K562 (cell line): ENCODE results near the gene SOX6. TPM values are rescaled to one million over a fixed set of nuclear protein-coding genes. Genes with fewer than 3 reads are reported as not detected.

Experiments
- ATAC-seq: fragments of 200-7000 bp; cut with Tn5 transposase; 3 replicates; pipeline ENCODE4 v1.9.1; 2020; ENCODE audit warnings: moderate library complexity
- BruUV-seq: library from RNA; stranded (reverse); fragments of 400-500 nt; replicated peaks from 2 replicates; lab custom pipeline; 2021; lab: Mats Ljungman, UMichigan
- CTCF ChIA-PET: fragments of 300-600 bp; formaldehyde crosslinking; extraction: SDS; loops from one replicate; lab custom pipeline; 2021; ENCODE audit warnings: low intra/inter-chr PET ratio; lab: Yijun Ruan, JAX
- POLR2A ChIA-PET: fragments of 300-600, 350-650 bp; sonication (Branson Sonifier 250); formaldehyde crosslinking; extraction: SDS; loops from one replicate; lab custom pipeline; 2021; ENCODE audit warnings: antibody characterized with exemption, inconsistent platforms; lab: Yijun Ruan, JAX
- DNase-seq, 4 experiments: peaks; one replicate each; pipeline versions ENCODE4 v3.0.0 to v3.0.0-alpha.2; 2011 to 2018; ENCODE audit warnings: low spot score in 3 of 4, mixed read lengths in 3 of 4; ENCODE audit errors: extremely low read depth in 1 of 4
- FAIRE-seq: peaks from 2 replicates; lab custom pipeline; 2011; peaks lifted over from hg19 to GRCh38; lab: Jason Lieb, UNC
- H2AFZ ChIP-seq: 2 replicates; pipeline ENCODE4 v1.6.0; 2011; ENCODE audit warnings: low read depth, low read length, control low read depth, inconsistent platforms
- H3K27ac ChIP-seq: fragments of 200-600 bp; 3 replicates; pipeline ENCODE4 v1.8.0; 2011; ENCODE audit warnings: low read depth, mild to moderate bottlenecking, control low read depth, inconsistent platforms, low read length, moderate library complexity, mixed read lengths; ENCODE audit errors: extremely low read depth
- H3K27me3 ChIP-seq, 2 experiments: fragments of 300-600 bp in 1 of 2; 2 replicates in 1 of 2; 3 replicates in 1 of 2; pipeline versions ENCODE4 v1.6.0 to v1.8.0; 2011; ENCODE audit warnings: inconsistent platforms in 2 of 2, low read length in 2 of 2, mild to moderate bottlenecking in 1 of 2, mixed read lengths in 1 of 2, moderate library complexity in 1 of 2; ENCODE audit not compliant: control insufficient read depth in 2 of 2, insufficient read depth in 2 of 2
- H3K36me3 ChIP-seq: fragments of 300-600 bp; 3 replicates; pipeline ENCODE4 v1.8.0; 2011; ENCODE audit warnings: mild to moderate bottlenecking, low read length, inconsistent platforms; ENCODE audit not compliant: control insufficient read depth, insufficient read depth
- H3K4me1 ChIP-seq, 2 experiments: fragments of 200-600 bp in 1 of 2; replicated peaks in 1 of 2; 2 replicates in 1 of 2; 3 replicates in 1 of 2; pipeline versions ENCODE4 v1.5.1 to v1.8.0; 2011; ENCODE audit warnings: inconsistent platforms in 2 of 2, low read length in 2 of 2, mild to moderate bottlenecking in 1 of 2, mixed read lengths in 1 of 2, moderate library complexity in 1 of 2; ENCODE audit not compliant: control insufficient read depth in 2 of 2, insufficient read depth in 2 of 2
- H3K4me2 ChIP-seq: 2 replicates; pipeline ENCODE4 v1.6.1; 2011; ENCODE audit warnings: low read length, control low read depth, inconsistent platforms, mixed read lengths; ENCODE audit not compliant: insufficient read depth
- H3K4me3 ChIP-seq: fragments of 200-600 bp; sonication (generic), shearing (Covaris generic); 2 replicates; pipeline ENCODE4 v1.5.1; 2016; ENCODE audit warnings: control low read depth, inconsistent platforms
- H3K79me2 ChIP-seq: fragments of 200-600 bp; 3 replicates; pipeline ENCODE4 v1.8.0; 2011; ENCODE audit warnings: low read length, inconsistent platforms; ENCODE audit not compliant: control insufficient read depth, insufficient read depth
- H3K9ac ChIP-seq, 2 experiments: 2 replicates each; pipeline versions ENCODE4 v1.6.0 to v1.6.1; 2011; ENCODE audit warnings: low read depth in 2 of 2, low read length in 2 of 2, control low read depth in 1 of 2, inconsistent platforms in 1 of 2, mild to moderate bottlenecking in 1 of 2, mixed read lengths in 1 of 2; ENCODE audit not compliant: insufficient read depth in 1 of 2
- H3K9me1 ChIP-seq: one replicate; pipeline ENCODE4 v1.6.0; 2011; ENCODE audit warnings: inconsistent platforms, mild to moderate bottlenecking, low read length, moderate library complexity; ENCODE audit not compliant: control insufficient read depth, insufficient read depth
- H3K9me3 ChIP-seq: replicated peaks from 2 replicates; pipeline ENCODE4 v1.5.1; 2011; ENCODE audit warnings: low read depth, low read length, inconsistent platforms; ENCODE audit not compliant: control insufficient read depth, insufficient read depth
- H4K20me1 ChIP-seq: replicated peaks from 2 replicates; pipeline ENCODE4 v1.6.1; 2011; ENCODE audit warnings: low read length, inconsistent platforms, mixed read lengths; ENCODE audit not compliant: control insufficient read depth, insufficient read depth
- DACH1 ChIP-seq: fragments of 450-650 bp; IDR thresholded peaks from 2 replicates; pipeline ENCODE4 v1.6.1; 2018; ENCODE audit not compliant: partially characterized antibody
- EHMT2 ChIP-seq: fragments of 450-650 bp; IDR thresholded peaks from 2 replicates; pipeline ENCODE4 v1.6.1; 2018; ENCODE audit warnings: antibody characterized with exemption
- HMBOX1 ChIP-seq: sonication (generic); IDR thresholded peaks from 2 replicates; pipeline ENCODE4 v1.6.1; 2016
- ILF3 ChIP-seq: fragments of 450-650 bp; IDR thresholded peaks from 2 replicates; pipeline ENCODE4 v1.6.1; 2018; ENCODE audit warnings: antibody characterized with exemption, mild to moderate bottlenecking, moderate library complexity, borderline replicate concordance
- KDM1A ChIP-seq, 2 experiments: fragments of 450-650 bp; IDR thresholded peaks; 2 replicates each; pipeline ENCODE4 v1.6.1; 2016; ENCODE audit warnings: mild to moderate bottlenecking in 2 of 2
- RREB1 ChIP-seq: fragments of 250-450 bp; sonication (Bioruptor Pico); IDR thresholded peaks from 2 replicates; pipeline ENCODE4 v1.4.0; 2020
- TFAP4 ChIP-seq: sonication (generic); formaldehyde crosslinking; IDR thresholded peaks from 2 replicates; pipeline ENCODE4 v1.8.0; 2022; ENCODE audit warnings: missing genetic modification reagents, mild to moderate bottlenecking, moderate library complexity, borderline replicate concordance
- ZNF224 ChIP-seq: sonication (generic); formaldehyde crosslinking; IDR thresholded peaks from 2 replicates; pipeline ENCODE4 v1.8.0; 2022; ENCODE audit warnings: mild to moderate bottlenecking, missing genetic modification reagents
- WGBS: fragments of 100-300 bp; shearing (Covaris generic); methylation state at CpG from one replicate; pipeline ENCODE4 v1.1.6; 2016; ENCODE audit warnings: low coverage, mixed read lengths; ENCODE audit not compliant: insufficient coverage; ENCODE audit errors: missing lambda C conversion rate; 5-methylcytosine and 5-hydroxymethylcytosine counted together
- in situ Hi-C: fragments of 300-500 bp; cut with MboI; formaldehyde crosslinking; loops from 4 replicates; pipeline ENCODE4 v1.15.0; 2018; ENCODE audit warnings: inconsistent platforms, mixed read lengths
- intact Hi-C: fragments of 100-400 bp; cut with micrococcal nuclease; formaldehyde crosslinking; loops from 2 replicates; pipeline ENCODE4 v1.14.2; 2022
- polyA plus RNA-seq, 8 experiments: library from polyadenylated mRNA; depleted of rRNA in 4 of 8; stranded (reverse) in 5 of 8; unstranded in 3 of 8; fragments of >200 nt; fragmentation: Nextera tagmentation in 2 of 8; fragmentation: Illumina TruSeq in 1 of 8; extraction: Ambion mirVana in 2 of 8; extraction: Trizol in 1 of 8; gene quantifications; 2 replicates each; pipeline versions ENCODE4 v1.2.1 to v1.2.3, GENCODE V29; 2011 to 2014; ENCODE audit warnings: inconsistent platforms in 1 of 8, missing spikeins in 1 of 8
- total RNA-seq, 7 experiments: library from RNA; depleted of rRNA in 6 of 7; stranded (reverse); fragments of >200 nt in 6 of 7; fragmentation: Illumina TruSeq in 2 of 7; extraction: Trizol in 2 of 7; gene quantifications; 2 replicates each; pipeline versions ENCODE4 v1.2.1 to v1.2.3, GENCODE V29; 2011 to 2021; ENCODE audit warnings: low replicate concordance in 1 of 7

The SOX6 gene
- total and polyA plus RNA-seq, 9 of the 15 experiments (the other 6 are each of a cell fraction or from before 2014, with no cell fraction given) = 0.89 to 8.7 (median 5.7) TPM

GRCh38 chr11:16292167-16292859 lies 64.0 kb downstream of the SOX6 start (continued):
- TF ChIP-seq KDM1A (IDR thresholded peaks at IDR 0.05) (0 out of 4 replicates have a peak, but pooled peaks have one; percentile 17 to 46), ILF3 (no peak), TFAP4 (CRISPR knock-in tag) (no peak)

GRCh38 chr11:16291729-16292128 lies 64.6 kb downstream of the SOX6 start:
- ATAC-seq (no peak), FAIRE-seq (no peak), DNase-seq (peak in 2 of 4 experiments; percentile 32 to 47)
- no TSS peak for BruUV-seq
- Histone ChIP-seq H3K36me3 (no peaks in the 10 kb centered on the region), H3K4me2 (no peak overlapping the region), H3K9ac (no peak overlapping the region; a peak in 1 of 4 replicates), H3K4me3 (no peak overlapping the region), H3K79me2 (0 out of 3 replicates have a peak, but pooled peaks cover 6% of the 10 kb centered on the region), H3K27ac (peak overlapping the region; percentile 71; the same call in 1 of the 3 replicates), H4K20me1 (no peaks in the 10 kb centered on the region), H3K9me3 (no peaks in the 10 kb centered on the region), H2AFZ (no peak overlapping the region), H3K9me1 (no peaks in the 10 kb centered on the region), H3K4me1 (peaks cover 0 to 40% of the 10 kb centered on the region in 2 experiments; a peak in 4 of 5 replicates), H3K27me3 (no peaks in the 10 kb centered on the region)
- in situ Hi-C loops (no loop called here), intact Hi-C loops (no loop called here)
- ChIA-PET POLR2A (no interaction called here), CTCF (no interaction called here)
- WGBS = 67% methylated on average over 1 of the region's 1 CpG
- peak; percentile 4; the same call in 1 of the 2 replicates for TF ChIP-seq HMBOX1
- no peak for TF ChIP-seq RREB1 (CRISPR knock-in tag)
- no peak for TF ChIP-seq ZNF224 (CRISPR knock-in tag)
- TF ChIP-seq DACH1 = peak; percentile 60
- TF ChIP-seq EHMT2 = no peak
